OCI-LY3 (cell line): ENCODE results near the gene TRIM25.

Experiments used
- CTCF ChIP-seq: fragments of 200-600, 300-600 bp; sonication (generic); IDR thresholded peaks from 2 replicates; pipeline ENCODE4 v1.5.1; 2014; ENCODE audit warnings: antibody characterized with exemption, low read length, low read depth
- EZH2phosphoT487 ChIP-seq: fragments of 200-600 bp; shearing (Covaris generic); IDR thresholded peaks from 2 replicates; pipeline ENCODE4 v1.6.1; 2018; ENCODE audit warnings: antibody characterized with exemption, mixed run types, low read depth

- TF ChIP-seq CTCF = no peak
- TF ChIP-seq EZH2phosphoT487 = no peak
These were observed 26.0 kb downstream of the TRIM25 start for GRCh38 chr17:56887552-56888467.
